ENCODE data around the gene MCM7. TPM values are rescaled to one million over a fixed set of nuclear protein-coding genes. Genes with fewer than 3 reads are reported as not detected.

MCM7 gene
- total RNA-seq, 1 experiment from 2014 or later, result 387 TPM

GRCh38 chr7:100061518-100062193, 39.5 kb downstream of the MCM7 start (continued):
- TF ChIP-seq ZBTB33 (IDR thresholded peaks at IDR 0.05; ENCODE audit: extremely low read depth, insufficient replicate concordance, low read length), result no peak
- no peak for TF ChIP-seq SP1 (IDR thresholded peaks at IDR 0.05; ENCODE audit: low read depth)
- no peak for TF ChIP-seq MAX (IDR thresholded peaks at IDR 0.05)

- H3K36me3 ChIP-seq (ENCODE audit: control insufficient read depth in 1 of 2, insufficient read depth in 2 of 2, low read length in 2 of 2), result peaks cover 15 to 18% of the 10 kb centered on the region in 2 experiments; a peak in 3 of 4 replicates
- no peaks in the 10 kb centered on the region for H3K9me2 ChIP-seq (ENCODE audit: insufficient read depth)
- H3K79me2 ChIP-seq (ENCODE audit: insufficient read depth, low read length), result no peaks in the 10 kb centered on the region
- H3K27ac ChIP-seq (ENCODE audit: low read depth, low read length), result no peak overlapping the region
- no peak overlapping the region for H2AFZ ChIP-seq (ENCODE audit: low read depth, low read length, poor library complexity, severe bottlenecking)
- no TSS peak for BruUV-seq (replicated peaks)
- ChIA-PET CTCF (no interaction called here), RAD21 (ENCODE audit: low non-redundant PET in 1 of 2, low total read pairs in 2 of 2, uncharacterized antibody in 2 of 2, unreplicated experiment in 2 of 2) (no interaction called here), POLR2A (no interaction called here)
- intact Hi-C loops (cut with micrococcal nuclease), result no loop called here
- no peaks in the 10 kb centered on the region for H4K20me1 ChIP-seq (ENCODE audit: insufficient read depth)
- no peak overlapping the region for H3K9ac ChIP-seq (ENCODE audit: low read length)
- ATAC-seq (no peak), DNase-seq (ENCODE audit: low read depth, low spot score) (no peak)
- no peaks in the 10 kb centered on the region for H3K27me3 ChIP-seq (ENCODE audit: insufficient read depth, low read length)
- H3K4me3 ChIP-seq (replicated peaks in 1 of 2; ENCODE audit: low read depth in 1 of 2, low read length in 2 of 2), result no peak overlapping the region
- H3K4me2 ChIP-seq (ENCODE audit: low read length), result no peak overlapping the region
- no peaks in the 10 kb centered on the region for H3K4me1 ChIP-seq (ENCODE audit: control insufficient read depth in 1 of 2, insufficient read depth in 2 of 2, low read length in 2 of 2)
- no peaks in the 10 kb centered on the region for H3K9me3 ChIP-seq (ENCODE audit: control insufficient read depth in 1 of 2, insufficient read depth in 1 of 2, low read depth in 1 of 2, low read length in 2 of 2)
- no peak for TF ChIP-seq MAX (IDR thresholded peaks at IDR 0.05)
- no peak for TF ChIP-seq FOSL1 (IDR thresholded peaks at IDR 0.05; ENCODE audit: low read depth)
- TF ChIP-seq SP1 (IDR thresholded peaks at IDR 0.05; ENCODE audit: low read depth), result no peak
- no peak for TF ChIP-seq JUND (IDR thresholded peaks at IDR 0.05)
- no peak for TF ChIP-seq ATF3 (IDR thresholded peaks at IDR 0.05)
- no peak for TF ChIP-seq CEBPB (IDR thresholded peaks at IDR 0.05; ENCODE audit: low read depth)
- no peak for TF ChIP-seq ZNF274 (IDR thresholded peaks at IDR 0.05; ENCODE audit: low read depth, low read length)
- no peak for TF ChIP-seq REST (IDR thresholded peaks at IDR 0.05; ENCODE audit: low read depth)
- TF ChIP-seq EZH2 (IDR thresholded peaks at IDR 0.05), result no peak
- TF ChIP-seq CBX3 (IDR thresholded peaks at IDR 0.05; ENCODE audit: low read depth), result no peak
- TF ChIP-seq SRF (IDR thresholded peaks at IDR 0.05; ENCODE audit: low read depth), result no peak
- TF ChIP-seq ZFX (IDR thresholded peaks at IDR 0.05), result no peak
- TF ChIP-seq ZBTB33 (IDR thresholded peaks at IDR 0.05; ENCODE audit: extremely low read depth, insufficient replicate concordance, low read length), result no peak
- TF ChIP-seq EZH2phosphoT487 (IDR thresholded peaks at IDR 0.05; ENCODE audit: borderline replicate concordance), result no peak
- TF ChIP-seq SIN3A (IDR thresholded peaks at IDR 0.05; ENCODE audit: low read depth), result no peak
- no peak for TF ChIP-seq POLR2A (IDR thresholded peaks at IDR 0.05; ENCODE audit: borderline replicate concordance, extremely low read depth, insufficient read depth, insufficient read length)
Observed at GRCh38 chr7:100059251-100059739, 41.9 kb downstream of the MCM7 start.

Measured in HCT116 (cell line).